H1 (cell line): ENCODE results near the gene UQCRC2. TPM values are rescaled to one million over a fixed set of nuclear protein-coding genes. Genes with fewer than 3 reads are reported as not detected.

Experiments
- ASH2L ChIP-seq: fragments of 200-600, 300-600 bp; sonication (generic); IDR thresholded peaks from one replicate; pipeline ENCODE4 v1.7.1; 2017; ENCODE audit warnings: low read length
- NANOG ChIP-seq: IDR thresholded peaks from 2 replicates; pipeline ENCODE4 v1.6.1; 2011; ENCODE audit warnings: low read length, low read depth, mild to moderate bottlenecking, inconsistent platforms; ENCODE audit not compliant: insufficient read depth, poor library complexity, severe bottlenecking
- RAD21 ChIP-seq, 2 experiments: IDR thresholded peaks in 1 of 2; conservative IDR thresholded peaks in 1 of 2; 2 replicates each; pipeline ENCODE4 v1.6.1; 2011; ENCODE audit warnings: low read depth in 2 of 2, low read length in 2 of 2, improper control_type of control experiment in 1 of 2, inconsistent platforms in 1 of 2, mild to moderate bottlenecking in 1 of 2, moderate library complexity in 1 of 2
- RNF2 ChIP-seq: fragments of 200-900, 300-1000 bp; sonication (generic); IDR thresholded peaks from 2 replicates; pipeline ENCODE4 v1.7.1; 2016; ENCODE audit warnings: borderline replicate concordance, low read depth, mild to moderate bottlenecking, antibody characterized with exemption, low read length; ENCODE audit not compliant: poor library complexity, severe bottlenecking; ENCODE audit errors: missing control alignments
- SIX5 ChIP-seq: IDR thresholded peaks from 2 replicates; pipeline ENCODE4 v1.6.1; 2011; ENCODE audit warnings: mild to moderate bottlenecking, low read depth, low read length
- SP2 ChIP-seq: IDR thresholded peaks from 2 replicates; pipeline ENCODE4 v1.6.1; 2012; ENCODE audit warnings: mild to moderate bottlenecking, low read length, inconsistent platforms
- polyA plus RNA-seq, 7 experiments: library from polyadenylated mRNA; depleted of rRNA in 3 of 7; stranded (reverse) in 5 of 7; unstranded in 2 of 7; fragments of >200 nt in 5 of 7; fragments of 200-250 nt in 2 of 7; gene quantifications; 1 replicate in 5 of 7; 2 replicates in 1 of 7; 4 replicates in 1 of 7; pipeline versions ENCODE4 v1.2.1 to v1.2.3, GENCODE V29; 2011 to 2013; ENCODE audit warnings: missing spikeins in 2 of 7, mixed read lengths in 2 of 7
- total RNA-seq: library from RNA; stranded (reverse); fragmentation: NEBNext Ultra II Directional; extraction: Animal tissue kit (Norgen Biotek cat#: 25700); gene quantifications from 2 replicates; pipeline ENCODE4 v1.2.1, GENCODE V29; 2021

UQCRC2 gene
- total and polyA plus RNA-seq, 2 of the 8 experiments (the other 6 are each of a cell fraction or from before 2014, with no cell fraction given) = 94.4 to 182 TPM

- TF ChIP-seq RAD21 (IDR thresholded peaks at IDR 0.05 in 1 of 2, conservative IDR thresholded peaks at IDR 0.05 in 1 of 2; ENCODE audit: low read depth in 2 of 2, low read length in 2 of 2) (no peak), SP2 (no peak), RNF2 (no peak), SIX5 (no peak), ASH2L (no peak), NANOG (no peak)
- TF ChIP-seq, all 59 proteins: peak for 0
Measured at GRCh38 chr16:21987498-21987897, 34.3 kb downstream of the UQCRC2 start (continued).
